IPS-20b (cell line): Measurements from ENCODE around the gene PPA2.

Experiments
- H3K27ac ChIP-seq: one replicate; pipeline ENCODE4 v1.5.1; 2013; ENCODE audit warnings: low read length
- H3K27me3 ChIP-seq: 2 replicates; pipeline ENCODE4 v1.6.1; 2013; ENCODE audit warnings: mild to moderate bottlenecking, low read length, inconsistent platforms; ENCODE audit not compliant: insufficient read depth
- H3K36me3 ChIP-seq: 2 replicates; pipeline ENCODE4 v1.6.1; 2013; ENCODE audit warnings: low read depth, mild to moderate bottlenecking, inconsistent platforms, low read length, moderate library complexity; ENCODE audit not compliant: insufficient read depth
- H3K4me1 ChIP-seq: 2 replicates; pipeline ENCODE4 v1.6.1; 2013; ENCODE audit warnings: mild to moderate bottlenecking, control low read depth, inconsistent platforms, low read length, moderate library complexity; ENCODE audit not compliant: insufficient read depth
- H3K4me3 ChIP-seq: 2 replicates; pipeline ENCODE4 v1.5.1; 2013; ENCODE audit warnings: mild to moderate bottlenecking, low read length, inconsistent platforms
- H3K9ac ChIP-seq: 2 replicates; pipeline ENCODE4 v1.6.1; 2013; ENCODE audit warnings: low read depth, mild to moderate bottlenecking, inconsistent platforms, low read length, moderate library complexity
- H3K9me3 ChIP-seq: 2 replicates; pipeline ENCODE4 v1.6.1; 2013; ENCODE audit warnings: mild to moderate bottlenecking, low read depth, low read length, inconsistent platforms; ENCODE audit not compliant: insufficient read depth

PPA2 gene

GRCh38 chr4:105458001-105458400, 15.9 kb downstream of the PPA2 start:
- H3K27me3 ChIP-seq: no peaks in the 10 kb centered on the region
- H3K27ac ChIP-seq: no peak overlapping the region
- no peak overlapping the region for H3K4me3 ChIP-seq
- no peaks in the 10 kb centered on the region; the same call in 1 of the 2 replicates for H3K4me1 ChIP-seq
- no peaks in the 10 kb centered on the region for H3K36me3 ChIP-seq
- no peak overlapping the region for H3K9ac ChIP-seq
- H3K9me3 ChIP-seq: no peaks in the 10 kb centered on the region

- Histone ChIP-seq H3K27ac (no peak overlapping the region), H3K36me3 (peaks cover 16% of the 10 kb centered on the region), H3K4me1 (no peaks in the 10 kb centered on the region; the same call in 1 of the 2 replicates), H3K9me3 (no peaks in the 10 kb centered on the region), H3K4me3 (no peak overlapping the region), H3K27me3 (no peaks in the 10 kb centered on the region), H3K9ac (no peak overlapping the region)
Measured at GRCh38 chr4:105455998-105456397, 17.9 kb downstream of the PPA2 start.

DNA sequence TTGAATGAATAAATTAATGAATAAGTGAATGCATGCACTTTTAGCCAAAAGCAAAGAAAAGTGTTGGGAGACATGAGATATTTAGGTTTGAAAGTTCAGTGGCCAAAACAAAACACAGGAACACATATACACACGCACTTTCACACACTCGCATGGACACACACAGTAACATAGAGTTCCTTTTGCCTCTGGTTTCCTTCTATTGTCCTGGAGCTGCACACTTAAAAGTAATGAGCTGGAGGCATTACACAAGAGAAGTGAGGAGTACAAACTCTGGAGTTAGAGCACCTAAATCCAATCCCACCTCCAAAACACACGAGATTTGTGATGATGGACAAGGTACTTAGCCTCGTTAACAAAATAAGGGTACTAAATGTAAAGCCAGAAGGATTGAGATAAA, 18.7 kb downstream of the PPA2 start:
- no peak overlapping the region for H3K9ac ChIP-seq
- H3K4me1 ChIP-seq: no peaks in the 10 kb centered on the region; the same call in 1 of the 2 replicates
- H3K4me3 ChIP-seq: no peak overlapping the region
- no peaks in the 10 kb centered on the region for H3K27me3 ChIP-seq
- no peak overlapping the region for H3K27ac ChIP-seq
- H3K36me3 ChIP-seq: peaks cover 17% of the 10 kb centered on the region
- no peaks in the 10 kb centered on the region for H3K9me3 ChIP-seq

- Histone ChIP-seq H3K4me1 (no peaks in the 10 kb centered on the region; the same call in 1 of the 2 replicates), H3K9me3 (no peaks in the 10 kb centered on the region), H3K27ac (no peak overlapping the region), H3K4me3 (no peak overlapping the region), H3K27me3 (no peaks in the 10 kb centered on the region), H3K9ac (no peak overlapping the region), H3K36me3 (peaks cover 21% of the 10 kb centered on the region)
Measured at GRCh38 chr4:105453550-105454205, 20.2 kb downstream of the PPA2 start.

DNA sequence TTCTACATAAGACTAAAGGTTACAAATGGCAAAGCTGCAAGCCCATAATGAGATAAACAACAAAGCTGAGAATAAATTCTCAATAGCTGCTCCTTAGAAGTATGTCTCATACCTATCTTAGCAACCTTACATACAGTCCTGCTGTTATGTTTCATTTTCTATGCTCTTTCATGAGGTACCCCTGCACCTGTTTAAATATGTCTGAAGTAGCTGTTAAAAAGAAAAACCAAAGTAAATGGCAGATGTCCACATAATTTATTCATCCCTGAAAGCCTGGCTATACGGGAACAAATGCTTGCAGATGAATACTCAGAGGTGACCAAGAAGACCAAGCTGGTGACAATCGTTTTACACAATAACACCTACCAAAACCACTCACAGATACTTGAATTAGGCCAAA, 22.5 kb downstream of the PPA2 start:
- Histone ChIP-seq H3K27me3 (no peaks in the 10 kb centered on the region), H3K4me1 (no peaks in the 10 kb centered on the region; the same call in 1 of the 2 replicates), H3K9me3 (no peaks in the 10 kb centered on the region), H3K9ac (no peak overlapping the region), H3K4me3 (no peak overlapping the region), H3K36me3 (peaks cover 37% of the 10 kb centered on the region), H3K27ac (no peak overlapping the region)

- H3K36me3 ChIP-seq: peaks cover 54% of the 10 kb centered on the region
- no peak overlapping the region for H3K9ac ChIP-seq
- no peaks in the 10 kb centered on the region for H3K27me3 ChIP-seq
- no peak overlapping the region for H3K4me3 ChIP-seq
- no peak overlapping the region for H3K27ac ChIP-seq
- H3K9me3 ChIP-seq: no peaks in the 10 kb centered on the region; the same call in 1 of the 2 replicates
- no peaks in the 10 kb centered on the region for H3K4me1 ChIP-seq
Measured at GRCh38 chr4:105440890-105441289, 33.0 kb downstream of the PPA2 start.

DNA sequence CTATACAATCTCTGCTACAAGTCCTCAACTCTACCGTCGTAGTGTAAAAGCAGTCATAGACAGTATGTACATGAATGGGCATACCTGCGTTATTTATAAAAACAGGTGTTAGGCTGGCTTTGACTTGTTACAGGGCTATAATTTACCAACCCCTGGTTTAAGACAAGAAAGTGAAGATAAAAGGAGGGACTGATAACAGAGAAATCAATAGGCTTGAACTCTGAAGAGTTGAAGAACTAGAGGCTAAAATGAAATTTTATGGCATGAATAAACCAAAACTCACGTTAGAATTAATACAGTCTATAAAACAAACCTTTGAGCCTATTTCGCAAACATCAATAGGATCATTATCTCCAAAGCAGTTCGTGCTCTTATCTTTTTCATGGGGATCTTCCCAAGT, 36.2 kb downstream of the PPA2 start:
- Histone ChIP-seq H3K9ac (no peak overlapping the region), H3K4me1 (no peaks in the 10 kb centered on the region), H3K27me3 (no peaks in the 10 kb centered on the region), H3K36me3 (peaks cover 54% of the 10 kb centered on the region), H3K9me3 (no peaks in the 10 kb centered on the region; the same call in 1 of the 2 replicates), H3K4me3 (no peak overlapping the region), H3K27ac (no peak overlapping the region)

DNA sequence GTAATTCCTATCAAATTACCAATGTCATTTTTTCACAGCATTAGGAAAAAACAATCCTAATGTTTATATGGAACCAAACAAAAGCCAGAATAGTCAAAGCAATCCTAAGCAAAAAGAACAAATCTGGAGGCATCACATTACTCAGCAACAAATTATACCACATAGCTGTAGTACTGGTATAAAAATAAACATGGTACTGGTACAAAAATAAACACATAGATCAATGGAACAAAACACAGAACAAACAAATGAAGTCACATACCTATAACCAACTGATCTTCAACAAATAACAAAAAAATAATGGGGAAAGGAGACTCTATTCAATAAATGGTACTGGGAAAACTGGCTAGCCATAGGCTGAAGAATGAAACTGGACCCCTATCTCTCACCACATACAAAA, 37.4 kb downstream of the PPA2 start:
- Histone ChIP-seq H3K9me3 (no peaks in the 10 kb centered on the region; the same call in 1 of the 2 replicates), H3K4me1 (no peaks in the 10 kb centered on the region), H3K4me3 (no peak overlapping the region), H3K27me3 (no peaks in the 10 kb centered on the region), H3K36me3 (peaks cover 53% of the 10 kb centered on the region), H3K27ac (no peak overlapping the region), H3K9ac (no peak overlapping the region)

DNA sequence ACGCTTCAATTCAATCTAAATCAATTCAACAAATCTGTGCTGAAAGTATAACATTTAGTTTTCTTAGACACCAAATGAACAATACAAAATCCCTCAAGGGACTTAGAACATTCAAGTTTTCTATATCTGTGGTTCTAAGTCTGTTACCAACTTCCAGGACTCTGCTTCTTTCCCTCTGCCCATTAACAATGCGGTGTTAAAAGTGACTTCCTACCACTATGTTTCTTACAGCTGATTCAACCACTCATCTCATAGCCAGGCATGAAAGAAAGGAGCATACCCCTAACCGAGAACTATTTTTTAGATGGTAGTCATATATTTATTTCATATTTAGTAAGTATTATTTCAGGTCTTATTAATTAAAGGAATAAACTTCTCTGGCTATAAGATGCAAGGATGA, 38.9 kb downstream of the PPA2 start:
- Histone ChIP-seq H3K9ac (no peak overlapping the region), H3K27ac (no peak overlapping the region), H3K4me3 (no peak overlapping the region), H3K4me1 (no peaks in the 10 kb centered on the region), H3K27me3 (no peaks in the 10 kb centered on the region), H3K9me3 (no peaks in the 10 kb centered on the region; the same call in 1 of the 2 replicates), H3K36me3 (peaks cover 51% of the 10 kb centered on the region)

GRCh38 chr4:105433421-105433820, 40.4 kb downstream of the PPA2 start:
- Histone ChIP-seq H3K27me3 (no peaks in the 10 kb centered on the region), H3K27ac (no peak overlapping the region), H3K9me3 (no peaks in the 10 kb centered on the region; the same call in 1 of the 2 replicates), H3K9ac (no peak overlapping the region), H3K36me3 (peaks cover 51% of the 10 kb centered on the region), H3K4me1 (no peaks in the 10 kb centered on the region), H3K4me3 (no peak overlapping the region)

- no peak overlapping the region for H3K27ac ChIP-seq
- peaks cover 47% of the 10 kb centered on the region for H3K36me3 ChIP-seq
- no peak overlapping the region for H3K9ac ChIP-seq
- no peaks in the 10 kb centered on the region; the same call in 1 of the 2 replicates for H3K9me3 ChIP-seq
- H3K4me3 ChIP-seq: no peak overlapping the region
- no peaks in the 10 kb centered on the region for H3K27me3 ChIP-seq
- no peaks in the 10 kb centered on the region for H3K4me1 ChIP-seq
Measured at GRCh38 chr4:105432438-105432837, 41.4 kb downstream of the PPA2 start.

DNA sequence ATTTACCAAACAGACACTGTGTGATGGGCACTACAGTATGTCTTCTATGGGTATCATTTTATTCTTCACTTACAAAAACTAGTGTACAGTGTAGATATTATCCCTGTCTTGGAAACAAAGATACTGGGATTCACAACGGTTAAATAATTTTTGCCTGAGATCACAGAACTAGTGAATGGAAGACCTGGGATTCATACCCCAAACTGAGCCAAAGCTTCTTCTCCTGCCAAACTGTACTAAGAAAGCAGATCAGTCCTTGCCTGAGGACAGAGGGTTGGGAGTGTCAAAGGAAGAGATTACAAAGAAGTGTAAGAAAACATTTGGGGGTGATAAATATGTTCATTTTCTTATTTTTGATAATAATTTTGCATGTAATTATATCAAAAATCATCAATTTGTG, 43.1 kb downstream of the PPA2 start:
- H3K27ac ChIP-seq: no peak overlapping the region
- no peaks in the 10 kb centered on the region for H3K27me3 ChIP-seq
- H3K4me1 ChIP-seq: no peaks in the 10 kb centered on the region
- H3K9ac ChIP-seq: no peak overlapping the region
- H3K9me3 ChIP-seq: peaks cover 3% of the 10 kb centered on the region; the same call in 1 of the 2 replicates
- H3K36me3 ChIP-seq: peaks cover 31% of the 10 kb centered on the region
- no peak overlapping the region for H3K4me3 ChIP-seq
